ENCODE data around the gene RARB.
A peak's percentile ranks its signal among the peaks of the same experiment; 100 is the strongest.

The RARB gene

DNA sequence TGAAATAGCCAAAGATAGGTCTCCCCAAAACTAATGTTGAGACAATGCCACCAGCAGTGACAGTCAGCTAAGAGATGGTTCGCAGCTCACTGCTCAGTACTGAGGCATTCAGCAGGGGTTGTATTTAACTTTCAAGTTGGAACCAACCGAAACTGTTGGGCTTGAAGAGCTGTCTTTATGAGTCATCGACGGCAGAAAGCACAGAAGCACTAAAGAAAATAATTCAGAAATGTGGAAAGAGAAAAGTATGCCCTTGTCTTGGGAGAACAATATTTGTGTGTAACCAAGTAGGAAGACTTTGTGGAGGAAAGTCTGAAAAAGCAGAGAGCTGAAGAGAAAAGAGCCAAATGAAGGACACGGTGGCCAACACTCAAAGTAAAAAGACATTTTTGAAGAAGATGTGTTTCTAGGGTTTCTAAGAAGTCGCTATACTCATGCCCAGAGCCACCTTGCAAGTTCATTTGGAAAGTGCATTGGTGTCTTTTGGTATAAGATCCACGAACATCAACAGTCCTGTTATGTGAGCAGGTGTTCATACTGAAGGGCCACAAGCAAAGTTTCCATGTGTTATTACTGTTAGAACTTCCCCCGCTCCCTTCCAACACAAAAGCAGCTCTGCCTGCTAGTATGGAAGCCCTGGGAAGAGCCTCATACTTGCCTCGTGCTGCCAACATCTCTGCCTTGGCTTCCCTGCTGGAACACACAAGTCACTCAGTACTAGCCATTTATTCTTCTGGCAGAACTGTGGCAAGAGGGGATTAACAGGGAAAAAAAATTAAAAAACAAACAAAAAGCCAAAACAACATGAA lies 4.1 kb upstream of the RARB start:
- DNase-seq = no peak

DNA sequence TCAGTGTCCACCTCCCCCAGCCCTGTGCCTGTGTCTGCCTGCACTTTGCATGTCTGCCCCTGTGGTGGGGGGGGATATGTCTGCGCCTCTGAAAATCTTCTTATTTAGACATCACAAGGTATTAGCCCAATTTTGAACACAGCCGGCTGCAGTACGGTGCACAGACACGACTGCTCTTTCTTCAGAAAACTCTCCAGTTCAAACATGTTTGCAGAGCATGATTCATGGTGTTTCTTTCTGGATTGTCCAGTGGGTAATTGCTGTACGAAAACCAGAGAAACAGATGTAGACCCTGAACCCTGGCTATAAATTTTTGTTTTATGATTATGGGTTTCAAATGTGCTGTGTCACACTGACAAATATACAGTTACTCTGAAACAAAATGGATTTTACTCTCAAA lies 3.4 kb upstream of the RARB start:
- DNase-seq = no peak

DNA sequence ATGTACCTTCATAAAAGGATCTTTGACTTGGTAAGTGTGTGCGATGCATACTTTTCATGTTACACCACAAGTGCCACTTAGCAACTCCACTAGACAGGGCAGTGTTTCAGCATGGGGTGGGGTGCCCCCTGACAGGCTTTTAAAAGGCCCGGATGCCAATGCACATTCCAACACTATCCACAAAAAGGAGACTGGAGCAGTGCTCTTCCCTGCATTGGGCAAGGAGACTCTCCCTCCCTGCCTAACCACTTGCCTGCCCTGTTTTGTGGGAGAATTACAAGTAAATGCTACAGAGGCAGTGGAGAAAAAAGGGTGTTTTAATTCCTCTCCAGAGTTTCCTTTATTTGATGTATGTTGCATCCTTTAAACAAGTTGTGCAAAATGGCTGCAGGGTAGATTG lies 1.7 kb upstream of the RARB start:
- no peak for DNase-seq

- DNase-seq = no peak
These were observed 908 bp upstream of the RARB start for GRCh38 chr3:25427155-25427554.

GRCh38 chr3:25427563-25427941 lies 511 bp upstream of the RARB start:
- no peak for DNase-seq

DNA sequence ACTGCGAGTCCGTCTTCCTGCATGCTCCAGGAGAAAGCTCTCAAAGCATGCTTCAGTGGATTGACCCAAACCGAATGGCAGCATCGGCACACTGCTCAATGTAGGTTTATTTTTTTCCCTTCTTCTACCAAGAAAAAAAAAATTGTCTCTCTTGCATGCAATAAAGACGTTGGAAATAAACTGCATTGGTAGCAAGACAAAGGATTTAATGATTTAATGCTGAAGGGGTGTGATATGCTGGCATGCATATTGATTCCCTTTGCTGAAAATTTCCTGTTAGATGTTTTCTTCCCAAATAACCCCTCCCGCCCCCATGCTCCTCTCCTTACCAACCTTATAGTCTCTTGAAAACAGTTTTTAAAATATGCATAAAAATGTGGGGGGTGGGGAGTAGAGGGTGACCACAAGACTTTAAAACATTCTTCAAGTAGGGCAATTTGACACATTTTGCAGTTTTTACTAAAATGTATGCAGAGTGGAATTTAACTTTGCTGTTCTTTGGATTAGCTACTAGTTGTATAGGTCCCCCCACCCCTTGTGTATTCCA lies 799 bp downstream of the RARB start:
- no peak for DNase-seq

DNA sequence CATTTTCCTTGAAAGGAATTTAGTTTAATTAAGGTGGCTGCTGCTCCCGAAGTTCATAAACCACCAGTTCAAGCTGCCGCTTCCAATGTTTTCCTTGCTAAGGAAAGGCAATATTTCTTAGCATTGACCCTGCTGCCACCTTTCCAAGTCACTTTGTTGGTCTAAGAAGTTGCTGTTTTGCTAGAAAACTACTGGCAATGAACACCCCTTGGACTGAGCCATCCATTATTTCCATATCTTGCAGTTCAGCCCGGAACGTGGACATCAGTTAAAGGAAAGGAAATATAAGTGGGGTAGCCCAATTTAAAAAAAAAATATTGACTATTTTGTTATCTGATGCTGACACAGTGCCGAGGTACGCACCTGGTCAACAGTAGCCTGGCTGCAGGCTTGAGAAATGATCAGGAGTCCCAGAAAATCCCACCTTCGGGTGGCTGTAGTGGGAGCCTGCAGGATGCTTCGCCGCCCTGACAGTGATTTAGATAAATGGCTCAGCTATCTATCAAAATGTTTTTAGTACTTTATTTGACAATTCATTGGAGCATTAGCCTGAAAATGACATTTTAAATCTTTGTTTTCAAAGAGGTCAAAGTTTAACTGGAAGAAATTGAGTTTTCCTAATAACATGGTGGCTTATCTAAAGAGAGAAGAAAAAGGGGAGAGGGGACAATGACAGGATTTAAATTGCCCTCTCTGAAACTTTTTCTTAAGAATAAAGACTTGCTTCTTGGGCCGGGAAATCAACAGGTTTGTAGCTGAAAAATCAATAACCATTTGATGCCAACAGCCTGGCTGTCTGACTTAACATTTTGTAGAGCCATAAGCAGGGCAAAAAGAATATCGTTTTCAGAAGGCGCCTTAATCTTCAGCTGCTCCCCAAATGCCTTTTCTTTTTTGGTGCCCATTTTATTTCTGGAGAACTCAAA lies 1.6 kb downstream of the RARB start:
- no peak for DNase-seq

DNA sequence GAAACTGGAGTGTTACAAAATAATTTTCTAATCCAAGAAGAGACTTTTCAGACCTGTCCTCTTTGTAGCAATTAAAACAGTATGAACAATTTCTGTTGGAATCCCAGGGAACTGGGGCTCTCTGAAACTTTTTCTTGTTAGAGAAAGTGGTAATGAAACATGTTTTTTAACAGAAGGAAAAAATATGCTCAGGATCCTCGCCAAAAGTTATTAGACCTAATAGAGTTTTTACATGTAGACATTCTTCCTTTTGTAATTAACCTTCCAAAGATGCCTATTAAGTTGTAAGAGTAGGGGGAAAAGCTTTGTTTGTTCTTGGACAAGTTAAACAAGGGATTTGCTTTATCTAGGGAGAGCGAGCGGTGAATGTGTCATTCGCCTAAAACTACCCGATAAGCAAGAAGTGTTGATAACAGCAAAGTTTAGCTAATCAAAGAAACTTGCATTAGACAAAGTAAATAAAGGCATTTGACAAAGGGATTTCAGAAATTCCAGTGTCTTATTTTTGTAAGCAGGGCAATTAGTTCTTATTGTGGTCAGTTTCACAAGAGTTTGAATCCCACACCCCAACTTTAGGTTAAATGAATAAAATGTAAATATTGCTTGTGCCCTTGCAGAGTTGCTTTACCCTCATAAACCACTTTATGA lies 2.3 kb downstream of the RARB start:
- no peak for DNase-seq

GRCh38 chr3:25430935-25431770 lies 3.1 kb downstream of the RARB start:
- DNase-seq = no peak

GRCh38 chr3:25432176-25432720 lies 4.2 kb downstream of the RARB start:
- DNase-seq = no peak

DNA sequence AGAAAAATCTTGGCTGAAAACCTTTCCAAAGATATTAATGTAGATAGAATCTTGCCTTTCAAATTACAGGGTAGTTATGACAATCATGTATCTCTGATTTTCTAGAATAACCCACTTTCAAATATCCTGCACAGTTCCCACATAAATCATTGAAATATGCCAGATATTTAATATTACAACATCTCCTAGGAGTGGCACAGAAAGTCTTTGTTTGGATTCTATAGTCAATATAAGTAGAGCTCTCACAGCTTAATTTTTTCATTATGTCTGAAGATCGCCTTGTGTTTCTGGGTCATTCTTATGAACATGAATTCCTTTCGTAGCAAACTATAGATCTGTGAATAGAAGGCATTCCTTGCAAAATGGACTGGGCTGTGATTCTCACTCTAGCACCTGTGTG lies 5.0 kb downstream of the RARB start:
- no peak for DNase-seq

DNA sequence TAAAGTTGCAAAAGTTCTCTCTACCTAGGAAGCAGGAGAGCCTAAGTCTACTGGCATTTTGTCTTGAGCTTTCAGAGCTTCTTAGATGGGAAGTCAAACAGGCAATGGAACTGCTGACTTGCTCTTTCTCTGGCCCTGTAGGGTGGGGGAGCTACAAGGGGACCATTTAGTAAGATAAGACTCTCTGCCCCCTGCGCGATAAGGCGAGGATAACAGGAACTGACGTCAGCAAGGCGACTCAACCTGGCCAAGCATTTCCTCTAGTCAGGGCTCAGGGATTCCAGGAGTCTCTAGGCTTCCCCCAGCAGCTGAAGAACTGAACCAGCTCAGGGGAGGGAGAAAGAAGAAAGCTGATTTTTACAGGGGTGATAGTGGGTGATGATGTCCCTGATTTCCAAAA lies 5.8 kb downstream of the RARB start:
- DNase-seq = peak; percentile 52

- DNase-seq = no peak
These were observed 9.9 kb downstream of the RARB start for GRCh38 chr3:25437953-25438352.

GRCh38 chr3:25438791-25439555 lies 10.9 kb downstream of the RARB start:
- DNase-seq = no peak

- peak; percentile 52 for DNase-seq
These were observed 13.3 kb downstream of the RARB start for GRCh38 chr3:25441234-25441856.

- no peak for DNase-seq
These were observed 14.4 kb downstream of the RARB start for GRCh38 chr3:25442486-25442885.

DNA sequence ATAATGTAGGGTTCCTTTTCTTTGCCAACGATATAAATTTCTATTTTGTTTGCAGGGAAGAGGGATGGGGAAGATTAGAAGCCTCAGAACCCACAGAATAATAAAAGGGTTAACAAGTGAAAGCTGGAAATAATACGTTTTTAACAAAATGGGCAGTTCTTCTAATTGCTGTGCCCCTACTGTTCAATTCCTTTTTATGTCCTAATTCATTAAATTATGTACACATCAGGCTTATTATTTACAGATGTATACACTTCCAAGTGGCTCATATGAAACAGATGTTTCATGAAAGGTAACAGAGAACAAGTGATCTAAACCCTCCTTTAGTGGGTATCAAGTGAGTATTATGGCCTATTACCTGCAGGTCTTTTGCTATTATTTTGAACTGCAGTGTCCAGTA lies 16.2 kb downstream of the RARB start:
- DNase-seq = no peak

- DNase-seq = no peak
These were observed 17.7 kb downstream of the RARB start for GRCh38 chr3:25445731-25446130.

DNA sequence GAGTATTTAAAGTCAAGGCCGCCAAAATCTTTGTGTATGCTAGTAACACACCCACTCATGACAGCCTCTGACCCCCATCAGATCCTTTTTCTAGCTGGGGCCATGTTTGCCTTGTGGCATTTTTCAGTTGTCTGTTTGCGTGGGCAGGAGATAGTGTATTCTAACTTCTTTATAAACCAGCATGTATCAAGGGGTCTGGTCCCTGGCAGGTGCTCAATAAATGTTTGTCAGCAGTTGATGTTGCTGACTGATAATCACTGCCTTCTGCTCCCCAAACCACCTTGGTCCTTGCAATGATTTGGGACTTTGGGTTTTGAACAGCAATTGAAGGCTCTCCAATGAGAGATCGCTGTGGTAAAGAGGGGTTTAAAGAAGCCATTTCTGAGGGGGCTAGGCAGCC lies 19.2 kb downstream of the RARB start:
- no peak for DNase-seq

GRCh38 chr3:25447925-25448324 lies 19.9 kb downstream of the RARB start:
- no peak for DNase-seq
